HUES64 (cell line): ENCODE measurements around the gene MAP7.
"Not testable (repeated sequence)": the region's sequence is repeated elsewhere in the genome, so short reads cannot be mapped to it uniquely, and the experiment has no call there.

Source experiments
- H3K27ac ChIP-seq: 2 replicates; pipeline ENCODE4 v1.7.0; 2013; ENCODE audit warnings: low read depth, low read length, inconsistent platforms
- H3K27me3 ChIP-seq: 2 replicates; pipeline ENCODE4 v1.6.1; 2013; ENCODE audit warnings: mild to moderate bottlenecking, low read length; ENCODE audit not compliant: insufficient read depth
- H3K36me3 ChIP-seq: 2 replicates; pipeline ENCODE4 v1.6.1; 2013; ENCODE audit warnings: mild to moderate bottlenecking, low read length; ENCODE audit not compliant: insufficient read depth
- H3K4me1 ChIP-seq: 2 replicates; pipeline ENCODE4 v1.6.1; 2013; ENCODE audit warnings: mild to moderate bottlenecking, low read length, moderate library complexity; ENCODE audit not compliant: insufficient read depth
- H3K4me3 ChIP-seq: 2 replicates; pipeline ENCODE4 v1.5.1; 2013; ENCODE audit warnings: mild to moderate bottlenecking, low read length, moderate library complexity
- H3K9ac ChIP-seq: 2 replicates; pipeline ENCODE4 v1.6.1; 2013; ENCODE audit warnings: mild to moderate bottlenecking, low read depth, low read length
- H3K9me3 ChIP-seq: 2 replicates; pipeline ENCODE4 v1.6.1; 2013; ENCODE audit warnings: low read depth, low read length; ENCODE audit not compliant: insufficient read depth
- WGBS: fragments of 150-250, 120-280 bp; methylation state at CpG from one replicate; pipeline ENCODE4 v1.1.7; 2013; ENCODE audit warnings: missing lambda C conversion rate; 5-methylcytosine and 5-hydroxymethylcytosine counted together

Gene MAP7

GRCh38 chr6:136375836-136376235, 174.4 kb downstream of the MAP7 start:
- H3K27me3 ChIP-seq, H3K9ac ChIP-seq, H3K4me3 ChIP-seq, H3K4me1 ChIP-seq, H3K27ac ChIP-seq, H3K9me3 ChIP-seq: not testable (repeated sequence)
- H3K36me3 ChIP-seq, result peaks cover 21% of the 10 kb centered on the region; the same call in 1 of the 2 replicates
- WGBS, result 97% methylated on average over 4 of the region's 4 CpGs

- Histone ChIP-seq H3K4me1 (0 out of 2 replicates have a peak, but pooled peaks cover 3% of the 10 kb centered on the region), H3K4me3 (no peak overlapping the region), H3K27ac (no peak overlapping the region), H3K36me3 (peaks cover 15% of the 10 kb centered on the region; the same call in 1 of the 2 replicates), H3K27me3 (no peaks in the 10 kb centered on the region), H3K9me3 (no peaks in the 10 kb centered on the region), H3K9ac (no peak overlapping the region)
- 100% methylated on average over 2 of the region's 2 CpGs for WGBS
These were observed 178.3 kb downstream of the MAP7 start for GRCh38 chr6:136371959-136372358.

GRCh38 chr6:136370988-136371728, 179.1 kb downstream of the MAP7 start:
- Histone ChIP-seq H3K36me3 (peaks cover 14% of the 10 kb centered on the region; the same call in 1 of the 2 replicates), H3K9ac (no peak overlapping the region), H3K27ac (no peak overlapping the region), H3K4me1 (0 out of 2 replicates have a peak, but pooled peaks cover 3% of the 10 kb centered on the region), H3K9me3 (no peaks in the 10 kb centered on the region), H3K27me3 (no peaks in the 10 kb centered on the region), H3K4me3 (no peak overlapping the region)
- WGBS, result 89% methylated on average over 4 of the region's 4 CpGs

GRCh38 chr6:136365776-136366354, 184.4 kb downstream of the MAP7 start:
- Histone ChIP-seq H3K27ac (no peak overlapping the region), H3K4me3 (no peak overlapping the region), H3K9ac (no peak overlapping the region), H3K4me1 (no peaks in the 10 kb centered on the region), H3K36me3 (peaks cover 43% of the 10 kb centered on the region), H3K9me3 (no peaks in the 10 kb centered on the region), H3K27me3 (no peaks in the 10 kb centered on the region)
- 93% methylated on average over 9 of the region's 11 CpGs for WGBS

- H3K4me3 ChIP-seq, result no peak overlapping the region
- WGBS, result 97% methylated on average over 10 of the region's 11 CpGs
- H3K9ac ChIP-seq, result no peak overlapping the region
- no peaks in the 10 kb centered on the region for H3K9me3 ChIP-seq
- no peaks in the 10 kb centered on the region for H3K27me3 ChIP-seq
- H3K27ac ChIP-seq, result no peak overlapping the region
- no peaks in the 10 kb centered on the region for H3K4me1 ChIP-seq
- peaks cover 69% of the 10 kb centered on the region for H3K36me3 ChIP-seq
These were observed 187.5 kb downstream of the MAP7 start for GRCh38 chr6:136362421-136363356.

GRCh38 chr6:136361787-136362186, 188.4 kb downstream of the MAP7 start:
- Histone ChIP-seq H3K27ac (no peak overlapping the region), H3K27me3 (no peaks in the 10 kb centered on the region), H3K4me1 (no peaks in the 10 kb centered on the region), H3K36me3 (peaks cover 74% of the 10 kb centered on the region), H3K9me3 (no peaks in the 10 kb centered on the region), H3K4me3 (no peak overlapping the region), H3K9ac (no peak overlapping the region)
- 100% methylated on average over 2 of the region's 2 CpGs for WGBS

GRCh38 chr6:136360783-136361182, 189.4 kb downstream of the MAP7 start:
- H3K27ac ChIP-seq, result no peak overlapping the region
- no peaks in the 10 kb centered on the region for H3K4me1 ChIP-seq
- peaks cover 79% of the 10 kb centered on the region for H3K36me3 ChIP-seq
- H3K9ac ChIP-seq, result no peak overlapping the region
- H3K4me3 ChIP-seq, result no peak overlapping the region
- 94% methylated on average over 30 of the region's 30 CpGs for WGBS
- no peaks in the 10 kb centered on the region for H3K9me3 ChIP-seq
- H3K27me3 ChIP-seq, result no peaks in the 10 kb centered on the region

- Histone ChIP-seq H3K36me3 (peaks cover 76% of the 10 kb centered on the region), H3K4me1 (no peaks in the 10 kb centered on the region), H3K27ac (no peak overlapping the region), H3K9ac (no peak overlapping the region), H3K4me3 (no peak overlapping the region), H3K9me3 (no peaks in the 10 kb centered on the region), H3K27me3 (no peaks in the 10 kb centered on the region)
- 96% methylated on average over 6 of the region's 6 CpGs for WGBS
These were observed 190.4 kb downstream of the MAP7 start for GRCh38 chr6:136359851-136360250.

GRCh38 chr6:136351518-136352110, 198.6 kb downstream of the MAP7 start:
- H3K9ac ChIP-seq, result no peak overlapping the region

GRCh38 chr6:136350914-136351313, 199.3 kb downstream of the MAP7 start:
- no peak overlapping the region for H3K4me3 ChIP-seq
- no peak overlapping the region for H3K27ac ChIP-seq
- no peaks in the 10 kb centered on the region for H3K9me3 ChIP-seq
- H3K27me3 ChIP-seq, result no peaks in the 10 kb centered on the region
- peaks cover 9% of the 10 kb centered on the region; the same call in 1 of the 2 replicates for H3K36me3 ChIP-seq
- no peak overlapping the region for H3K9ac ChIP-seq
- H3K4me1 ChIP-seq, result peaks cover 16% of the 10 kb centered on the region
- 91% methylated on average over 2 of the region's 3 CpGs for WGBS

More at GRCh38 chr6:136351518-136352110, 198.6 kb downstream of the MAP7 start:
- no peak overlapping the region for H3K4me3 ChIP-seq
- no peaks in the 10 kb centered on the region for H3K9me3 ChIP-seq
- 3% methylated on average over 2 of the region's 2 CpGs for WGBS
- H3K27me3 ChIP-seq, result no peaks in the 10 kb centered on the region
- H3K36me3 ChIP-seq, result peaks cover 15% of the 10 kb centered on the region
- peaks cover 16% of the 10 kb centered on the region for H3K4me1 ChIP-seq
- H3K27ac ChIP-seq, result 0 out of 2 replicates have a peak overlapping the region, but pooled peaks have one; percentile 1
